Upper lobe of left lung (tissue), 6 donors: ENCODE data around the gene ASB5. TPM values are rescaled to one million over a fixed set of nuclear protein-coding genes. Genes with fewer than 3 reads are reported as not detected.

Experiments
- ATAC-seq, 2 donors: fragments of 200-7000 bp; cut with Tn5 transposase; one replicate each; pipeline ENCODE4 v1.9.1; 2022; ENCODE audit warnings: mild to moderate bottlenecking in 2 of 2, moderate library complexity in 2 of 2; ENCODE audit not compliant: low FRiP score in 2 of 2
- DNase-seq, 2 donors: peaks; one replicate each; pipeline ENCODE4 v3.0.0-alpha.2; 2019 to 2020
- H3K27ac ChIP-seq, 4 donors: fragments of 200-600 bp; sonication (generic); one replicate each; pipeline ENCODE4 v1.5.1; 2016 to 2019
- H3K27me3 ChIP-seq, 4 donors: fragments of 200-600 bp; sonication (generic); one replicate each; pipeline ENCODE4 v1.5.1; 2017 to 2019
- H3K36me3 ChIP-seq, 4 donors: fragments of 200-600 bp; sonication (generic); one replicate each; pipeline ENCODE4 v1.5.1; 2016 to 2019
- H3K4me1 ChIP-seq, 4 donors: fragments of 200-600 bp; sonication (generic); one replicate each; pipeline ENCODE4 v1.5.1; 2018 to 2019
- H3K4me3 ChIP-seq, 4 donors: fragments of 200-600 bp; sonication (generic); one replicate each; pipeline ENCODE4 v1.5.1; 2017 to 2019; ENCODE audit warnings: mild to moderate bottlenecking in 2 of 4, moderate library complexity in 1 of 4
- H3K9me3 ChIP-seq, 4 donors: fragments of 200-600 bp; sonication (generic); one replicate each; pipeline ENCODE4 v1.5.1; 2018 to 2019
- EP300 ChIP-seq, 4 donors: sonication (generic); formaldehyde crosslinking; IDR thresholded peaks; one replicate each; pipeline ENCODE4 v1.5.1; 2017; ENCODE audit warnings: antibody characterized with exemption in 4 of 4, control low read depth in 2 of 4
- POLR2A ChIP-seq, 4 donors: fragments of 450-650 bp; IDR thresholded peaks; one replicate each; pipeline ENCODE4 v1.5.1; 2016 to 2017; ENCODE audit warnings: antibody characterized with exemption in 4 of 4, mild to moderate bottlenecking in 2 of 4
- POLR2AphosphoS5 ChIP-seq, 2 donors: sonication (generic); formaldehyde crosslinking; IDR thresholded peaks; one replicate each; pipeline ENCODE4 v1.5.1; 2017; ENCODE audit warnings: antibody characterized with exemption in 2 of 2
- WGBS, 2 donors: methylation state at CpG; one replicate each; pipeline ENCODE4 v1.1.5; 2017 to 2018; 5-methylcytosine and 5-hydroxymethylcytosine counted together
- total RNA-seq, 6 donors: library from RNA; depleted of rRNA in 4 of 6; stranded (reverse); fragments of >200 nt in 4 of 6; gene quantifications; one replicate each; pipeline versions ENCODE4 v1.1.0 to v1.2.1, GENCODE V29; 2016 to 2021
- TF ChIP-seq, protein P1 (sequence below), 6 experiments: fragments of 450-650 bp in 4 of 6; fragments of 200-600 bp in 2 of 6; sonication (generic) in 2 of 6; IDR thresholded peaks; one replicate each; pipeline ENCODE4 v1.5.1; 2016 to 2019; ENCODE audit warnings: antibody characterized with exemption in 6 of 6
- donor health status: DM: no; HTN: no; CAD: no; lungs with moderate emphysema.
- donor health status: DM: no; HTN: yes; CAD: no; lungs with severe emphysema.

The ASB5 gene
- total RNA-seq, 6 donors from 2014 or later = not detected

DNA sequence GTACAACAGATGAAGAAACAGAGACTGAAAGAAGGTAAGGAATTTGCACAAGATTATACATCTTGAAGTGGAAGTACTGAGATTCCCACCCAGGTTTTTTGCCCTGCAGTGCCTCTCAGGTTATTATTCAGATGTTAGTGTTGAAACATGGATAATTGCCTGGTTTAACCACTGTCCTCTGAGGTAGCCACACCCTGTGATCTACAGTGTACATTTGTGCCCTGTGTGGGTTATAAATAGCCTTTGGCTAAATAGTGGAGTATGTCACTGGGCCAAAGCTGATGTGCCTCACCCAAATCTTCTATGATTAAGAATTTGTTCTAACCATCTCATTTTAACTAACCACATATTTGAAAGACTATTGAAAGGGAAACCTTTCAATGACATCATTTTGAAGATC is 5.4 kb upstream of the ASB5 start:
- Histone ChIP-seq H3K27me3 (no peaks in the 10 kb centered on the region), H3K27ac (no peak overlapping the region), H3K9me3 (no peaks in the 10 kb centered on the region), H3K36me3 (no peaks in the 10 kb centered on the region), H3K4me3 (no peak overlapping the region), H3K4me1 (no peaks in the 10 kb centered on the region)
- no peak for DNase-seq
- ATAC-seq = no peak
- TF ChIP-seq EP300 (IDR thresholded peaks at IDR 0.05) (no peak), POLR2A (IDR thresholded peaks at IDR 0.05) (no peak), POLR2AphosphoS5 (IDR thresholded peaks at IDR 0.05) (no peak)
- TF ChIP-seq, protein P1, sequence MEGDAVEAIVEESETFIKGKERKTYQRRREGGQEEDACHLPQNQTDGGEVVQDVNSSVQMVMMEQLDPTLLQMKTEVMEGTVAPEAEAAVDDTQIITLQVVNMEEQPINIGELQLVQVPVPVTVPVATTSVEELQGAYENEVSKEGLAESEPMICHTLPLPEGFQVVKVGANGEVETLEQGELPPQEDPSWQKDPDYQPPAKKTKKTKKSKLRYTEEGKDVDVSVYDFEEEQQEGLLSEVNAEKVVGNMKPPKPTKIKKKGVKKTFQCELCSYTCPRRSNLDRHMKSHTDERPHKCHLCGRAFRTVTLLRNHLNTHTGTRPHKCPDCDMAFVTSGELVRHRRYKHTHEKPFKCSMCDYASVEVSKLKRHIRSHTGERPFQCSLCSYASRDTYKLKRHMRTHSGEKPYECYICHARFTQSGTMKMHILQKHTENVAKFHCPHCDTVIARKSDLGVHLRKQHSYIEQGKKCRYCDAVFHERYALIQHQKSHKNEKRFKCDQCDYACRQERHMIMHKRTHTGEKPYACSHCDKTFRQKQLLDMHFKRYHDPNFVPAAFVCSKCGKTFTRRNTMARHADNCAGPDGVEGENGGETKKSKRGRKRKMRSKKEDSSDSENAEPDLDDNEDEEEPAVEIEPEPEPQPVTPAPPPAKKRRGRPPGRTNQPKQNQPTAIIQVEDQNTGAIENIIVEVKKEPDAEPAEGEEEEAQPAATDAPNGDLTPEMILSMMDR (IDR thresholded peaks at IDR 0.05) = no peak

DNA sequence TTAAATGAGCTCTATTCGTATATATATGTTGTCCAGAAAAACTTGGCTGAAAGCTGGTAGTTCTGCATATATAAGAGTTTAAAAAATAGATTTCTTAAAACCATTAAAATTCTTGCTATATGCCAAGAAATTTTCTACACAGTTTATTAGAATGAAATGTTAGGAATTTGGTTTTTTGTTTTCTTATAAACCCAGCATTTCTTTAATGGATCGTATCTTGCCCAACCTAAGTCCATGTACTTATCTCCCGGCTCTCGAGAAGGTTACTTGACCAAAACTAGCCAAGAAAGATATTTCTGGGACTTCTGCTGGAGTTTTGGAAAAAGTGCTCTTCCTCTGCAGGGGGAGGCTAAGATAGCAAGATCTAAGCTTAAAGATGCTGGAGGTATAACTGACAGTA is 4.7 kb upstream of the ASB5 start:
- no peaks in the 10 kb centered on the region for H3K36me3 ChIP-seq
- H3K27me3 ChIP-seq = no peaks in the 10 kb centered on the region
- no peak for ATAC-seq
- no peak for DNase-seq
- H3K4me1 ChIP-seq = no peaks in the 10 kb centered on the region
- H3K4me3 ChIP-seq = no peak overlapping the region
- H3K9me3 ChIP-seq = no peaks in the 10 kb centered on the region
- TF ChIP-seq POLR2A (IDR thresholded peaks at IDR 0.05) = no peak
- TF ChIP-seq EP300 (IDR thresholded peaks at IDR 0.05) = no peak
- TF ChIP-seq POLR2AphosphoS5 (IDR thresholded peaks at IDR 0.05) = no peak
- TF ChIP-seq, protein P1 (IDR thresholded peaks at IDR 0.05) = no peak
- 79 to 83% methylated on average over 4 of the region's 4 CpGs for WGBS, 2 donors
- no peak overlapping the region for H3K27ac ChIP-seq

DNA sequence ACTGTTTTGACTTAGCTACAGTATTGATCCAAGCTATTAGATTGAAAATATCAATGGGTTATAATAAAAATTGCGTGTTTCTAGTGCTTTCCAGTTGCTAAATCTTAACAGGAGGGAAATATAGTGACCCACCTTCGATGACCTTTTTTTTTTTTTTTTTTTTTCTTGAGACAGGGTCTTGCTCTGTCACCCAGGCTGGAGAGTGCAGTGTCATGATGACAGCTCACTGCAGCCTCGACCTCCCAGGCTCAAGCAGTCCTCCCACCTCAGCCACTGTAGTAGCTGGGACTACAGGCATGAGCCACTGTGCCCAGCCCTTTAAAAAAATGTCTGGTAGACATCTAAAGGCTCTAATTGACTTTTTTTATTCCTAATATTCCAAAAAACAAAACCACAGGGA is 3.8 kb upstream of the ASB5 start:
- ATAC-seq = no peak
- DNase-seq = no peak
- WGBS, 2 donors = 59 to 68% methylated on average over 3 of the region's 3 CpGs

DNA sequence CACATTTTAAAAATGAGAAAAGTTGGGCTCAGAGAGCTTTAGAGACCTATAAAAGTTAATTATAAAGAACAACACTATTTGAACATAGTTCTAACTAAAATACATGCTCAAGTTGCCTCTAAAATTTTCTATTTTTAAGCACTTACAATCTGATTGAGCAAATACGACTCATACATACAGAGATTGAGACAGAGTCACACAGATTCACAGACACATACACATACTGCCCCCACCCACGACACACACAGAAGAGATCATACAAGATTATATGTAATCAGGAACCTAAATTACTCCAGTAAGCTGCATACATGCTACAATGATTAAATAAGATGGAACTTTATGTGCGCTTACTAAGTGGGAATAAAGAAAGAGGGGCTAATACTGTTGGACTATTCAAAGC is 2.7 kb upstream of the ASB5 start:
- no peak for ATAC-seq
- H3K36me3 ChIP-seq = no peaks in the 10 kb centered on the region
- WGBS, 2 donors = 85 to 87% methylated on average over 3 of the region's 3 CpGs

More for the DNA sequence above, 3.8 kb upstream of the ASB5 start:
- no peak overlapping the region for H3K27ac ChIP-seq
- H3K4me3 ChIP-seq = no peak overlapping the region
- TF ChIP-seq, protein P1 (IDR thresholded peaks at IDR 0.05) = no peak
- H3K36me3 ChIP-seq = no peaks in the 10 kb centered on the region
- H3K9me3 ChIP-seq = no peaks in the 10 kb centered on the region
- H3K4me1 ChIP-seq = no peaks in the 10 kb centered on the region
- no peaks in the 10 kb centered on the region for H3K27me3 ChIP-seq

DNA sequence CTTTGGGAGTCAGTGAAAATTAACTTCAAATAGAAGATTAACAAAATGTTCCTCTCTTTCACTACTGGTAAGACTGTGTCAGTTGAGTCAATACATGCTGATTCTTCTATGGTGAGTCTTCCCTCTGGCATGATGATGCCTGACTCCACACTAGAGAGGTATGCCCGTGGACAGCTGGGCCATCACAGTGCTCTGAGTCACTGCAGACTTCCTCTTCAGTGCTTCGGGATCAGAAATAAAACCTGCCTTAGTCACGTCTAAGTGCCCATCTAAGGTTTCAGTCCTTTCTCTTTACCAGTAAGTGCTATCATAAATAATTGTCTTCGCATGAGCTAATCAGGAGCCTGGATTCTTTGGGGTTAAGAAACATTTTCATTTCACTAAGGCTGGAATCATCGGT is 1.6 kb upstream of the ASB5 start:
- Histone ChIP-seq H3K4me1 (no peaks in the 10 kb centered on the region), H3K27ac (no peak overlapping the region), H3K27me3 (no peaks in the 10 kb centered on the region), H3K9me3 (no peaks in the 10 kb centered on the region), H3K4me3 (no peak overlapping the region), H3K36me3 (no peaks in the 10 kb centered on the region)
- WGBS, 2 donors = 68 to 85% methylated on average over 5 of the region's 5 CpGs
- no peak for DNase-seq
- ATAC-seq = peak in 1 of 2 donors; percentile 34
- no peak for TF ChIP-seq POLR2A (IDR thresholded peaks at IDR 0.05)
- no peak for TF ChIP-seq EP300 (IDR thresholded peaks at IDR 0.05)
- TF ChIP-seq, protein P1 (IDR thresholded peaks at IDR 0.05) = no peak
- TF ChIP-seq POLR2AphosphoS5 (IDR thresholded peaks at IDR 0.05) = no peak

More for the DNA sequence above, 2.7 kb upstream of the ASB5 start:
- no peaks in the 10 kb centered on the region for H3K27me3 ChIP-seq
- TF ChIP-seq POLR2AphosphoS5 (IDR thresholded peaks at IDR 0.05) = no peak
- no peak for TF ChIP-seq POLR2A (IDR thresholded peaks at IDR 0.05)
- no peak for TF ChIP-seq EP300 (IDR thresholded peaks at IDR 0.05)
- TF ChIP-seq, protein P1 (IDR thresholded peaks at IDR 0.05) = no peak
- no peak for DNase-seq
- H3K4me3 ChIP-seq = no peak overlapping the region
- H3K4me1 ChIP-seq = no peaks in the 10 kb centered on the region
- H3K9me3 ChIP-seq = no peaks in the 10 kb centered on the region
- H3K27ac ChIP-seq = no peak overlapping the region
